Bone marrow (tissue), 2 donors: ENCODE results near the gene ADGRG1.

Experiments used
- DNase-seq, 2 donors: peaks; one replicate each; lab custom pipeline; 2025; lab: John Stamatoyannopoulos, UW

Gene ADGRG1

GRCh38 chr16:57682809-57683635 is 54.6 kb downstream of the ADGRG1 start:
- DNase-seq, result no peak

- no peak for DNase-seq
Measured at GRCh38 chr16:57683636-57684545, 55.5 kb downstream of the ADGRG1 start.

GRCh38 chr16:57684626-57685358 is 56.4 kb downstream of the ADGRG1 start:
- DNase-seq, result no peak

- no peak for DNase-seq
Measured at GRCh38 chr16:57685633-57686032, 57.2 kb downstream of the ADGRG1 start.

- DNase-seq, result no peak
Measured at GRCh38 chr16:57686577-57686976, 58.1 kb downstream of the ADGRG1 start.

GRCh38 chr16:57687363-57687929 is 59.0 kb downstream of the ADGRG1 start:
- no peak for DNase-seq

GRCh38 chr16:57688487-57688986 is 60.1 kb downstream of the ADGRG1 start:
- DNase-seq, result no peak

- DNase-seq, result no peak
Measured at GRCh38 chr16:57688987-57689761, 60.7 kb downstream of the ADGRG1 start.

GRCh38 chr16:57689762-57690558 is 61.5 kb downstream of the ADGRG1 start:
- DNase-seq, result peak; percentile 25 to 96

GRCh38 chr16:57690782-57691471 is 62.5 kb downstream of the ADGRG1 start:
- no peak for DNase-seq

- DNase-seq, result no peak
Measured at GRCh38 chr16:57692636-57693035, 64.2 kb downstream of the ADGRG1 start.

GRCh38 chr16:57693550-57693949 is 65.1 kb downstream of the ADGRG1 start:
- no peak for DNase-seq

- DNase-seq, result no peak
Measured at GRCh38 chr16:57694231-57694724, 65.8 kb downstream of the ADGRG1 start.

- DNase-seq, result peak; percentile 43 to 91
Measured at GRCh38 chr16:57694725-57695679, 66.6 kb downstream of the ADGRG1 start, which contains the start of gene DRC7. Gene DRC7, plus strand, starts transcription at chr16:57694806. Its CDS starts 3,144 bp downstream, at chr16:57697950.

- no peak for DNase-seq
Measured at GRCh38 chr16:57695680-57696069, 67.2 kb downstream of the ADGRG1 start.

- DNase-seq, result no peak
Measured at GRCh38 chr16:57696240-57696639, 67.8 kb downstream of the ADGRG1 start.

- DNase-seq, result no peak
Measured at GRCh38 chr16:57697896-57698537, 69.6 kb downstream of the ADGRG1 start.
